ENCODE results near the gene DHH.

DNA sequence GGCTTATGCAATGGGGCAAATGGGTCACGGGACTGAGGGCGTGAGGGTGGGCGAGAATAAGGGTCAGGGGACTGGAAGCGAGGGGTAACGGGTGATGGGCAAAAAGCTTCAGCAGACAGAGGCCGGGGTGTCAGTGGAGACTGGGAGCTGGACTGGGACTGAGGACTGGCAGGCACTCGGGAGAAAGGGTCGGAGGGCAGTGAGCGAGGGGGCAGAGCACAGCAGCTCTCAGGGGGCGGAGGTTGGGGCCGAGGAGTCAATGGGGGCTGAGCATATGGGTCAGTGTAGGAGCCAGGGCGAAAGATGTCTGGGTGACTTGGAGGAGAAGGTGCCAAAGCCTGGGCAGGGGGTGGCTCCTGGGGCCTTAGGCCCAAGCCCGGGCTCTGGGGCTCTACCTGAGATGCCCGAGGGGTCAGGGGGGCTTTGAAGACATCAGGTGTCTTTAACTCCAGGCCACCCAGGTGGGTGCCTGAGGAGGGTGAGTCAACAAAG is 54.2 kb downstream of the DHH start:
- TF ChIP-seq, protein P1, sequence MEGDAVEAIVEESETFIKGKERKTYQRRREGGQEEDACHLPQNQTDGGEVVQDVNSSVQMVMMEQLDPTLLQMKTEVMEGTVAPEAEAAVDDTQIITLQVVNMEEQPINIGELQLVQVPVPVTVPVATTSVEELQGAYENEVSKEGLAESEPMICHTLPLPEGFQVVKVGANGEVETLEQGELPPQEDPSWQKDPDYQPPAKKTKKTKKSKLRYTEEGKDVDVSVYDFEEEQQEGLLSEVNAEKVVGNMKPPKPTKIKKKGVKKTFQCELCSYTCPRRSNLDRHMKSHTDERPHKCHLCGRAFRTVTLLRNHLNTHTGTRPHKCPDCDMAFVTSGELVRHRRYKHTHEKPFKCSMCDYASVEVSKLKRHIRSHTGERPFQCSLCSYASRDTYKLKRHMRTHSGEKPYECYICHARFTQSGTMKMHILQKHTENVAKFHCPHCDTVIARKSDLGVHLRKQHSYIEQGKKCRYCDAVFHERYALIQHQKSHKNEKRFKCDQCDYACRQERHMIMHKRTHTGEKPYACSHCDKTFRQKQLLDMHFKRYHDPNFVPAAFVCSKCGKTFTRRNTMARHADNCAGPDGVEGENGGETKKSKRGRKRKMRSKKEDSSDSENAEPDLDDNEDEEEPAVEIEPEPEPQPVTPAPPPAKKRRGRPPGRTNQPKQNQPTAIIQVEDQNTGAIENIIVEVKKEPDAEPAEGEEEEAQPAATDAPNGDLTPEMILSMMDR (conservative IDR thresholded peaks at IDR 0.05): no peak
- no peak for TF ChIP-seq EZH2 (IDR thresholded peaks at IDR 0.05; ENCODE audit: low read depth)

Data from PC-9 (cell line).